Memory B cell (primary cell): ENCODE measurements around the gene DNAJB2.
"Not testable (repeated sequence)": the region's sequence is repeated elsewhere in the genome, so short reads cannot be mapped to it uniquely, and the experiment has no call there.

Experiments used
- ATAC-seq: fragments of 150-1000 bp; cut with Tn5 transposase; 2 replicates; pipeline ENCODE4 v1.10.0; 2021; ENCODE audit warnings: low read depth, mild to moderate bottlenecking, moderate library complexity
- DNase-seq, 2 donors: peaks; one replicate each; pipeline ENCODE4 v3.0.0; 2022; ENCODE audit warnings: low spot score in 2 of 2
- H3K27ac Mint-ChIP-seq: one replicate; pipeline ENCODE4 v1.8.0; 2022; ENCODE audit warnings: mild to moderate bottlenecking, moderate library complexity, mixed read lengths
- H3K27me3 Mint-ChIP-seq: one replicate; pipeline ENCODE4 v1.8.0; 2022; ENCODE audit warnings: mixed read lengths
- H3K36me3 Mint-ChIP-seq: one replicate; pipeline ENCODE4 v1.8.0; 2022; ENCODE audit warnings: mild to moderate bottlenecking, mixed read lengths
- H3K4me1 Mint-ChIP-seq: one replicate; pipeline ENCODE4 v1.8.0; 2022; ENCODE audit warnings: mixed read lengths
- H3K4me3 Mint-ChIP-seq: one replicate; pipeline ENCODE4 v1.8.0; 2022; ENCODE audit warnings: mild to moderate bottlenecking, moderate library complexity, mixed read lengths
- H3K9me3 Mint-ChIP-seq: one replicate; pipeline ENCODE4 v1.8.0; 2022; ENCODE audit warnings: mixed read lengths

DNAJB2 gene

GRCh38 chr2:219251656-219252055 is 27.5 kb upstream of the DNAJB2 start:
- peaks cover 22% of the 10 kb centered on the region for H3K36me3 Mint-ChIP-seq
- H3K4me3 Mint-ChIP-seq: peak overlapping the region; percentile 82
- no peak for DNase-seq

GRCh38 chr2:219252084-219252483 is 27.1 kb upstream of the DNAJB2 start:
- Mint-ChIP-seq H3K36me3 (peaks cover 22% of the 10 kb centered on the region), H3K4me1 (peaks cover 56% of the 10 kb centered on the region), H3K9me3 (no peaks in the 10 kb centered on the region), H3K4me3 (peak overlapping the region; percentile 82), H3K27ac (peak overlapping the region; percentile 91), H3K27me3 (no peaks in the 10 kb centered on the region)
- ATAC-seq (no peak), DNase-seq (no peak)

More at GRCh38 chr2:219251656-219252055, 27.5 kb upstream of the DNAJB2 start:
- no peaks in the 10 kb centered on the region for H3K9me3 Mint-ChIP-seq
- no peaks in the 10 kb centered on the region for H3K27me3 Mint-ChIP-seq
- ATAC-seq: no peak
- H3K27ac Mint-ChIP-seq: no peak overlapping the region
- peaks cover 60% of the 10 kb centered on the region for H3K4me1 Mint-ChIP-seq

GRCh38 chr2:219252570-219252899 is 26.6 kb upstream of the DNAJB2 start:
- Mint-ChIP-seq H3K9me3 (no peaks in the 10 kb centered on the region), H3K27ac (peak overlapping the region; percentile 91), H3K4me3 (peak overlapping the region; percentile 82), H3K27me3 (no peaks in the 10 kb centered on the region), H3K36me3 (peaks cover 22% of the 10 kb centered on the region), H3K4me1 (peaks cover 51% of the 10 kb centered on the region)
- ATAC-seq (no peak), DNase-seq (no peak)

GRCh38 chr2:219252900-219253752 is 26.0 kb upstream of the DNAJB2 start, which contains the start of gene TUBA4B:
Gene TUBA4B (plus strand): TSS chr2:219253243. CDS start chr2:219253408, 165 bp downstream.
- peaks cover 45% of the 10 kb centered on the region for H3K4me1 Mint-ChIP-seq
- peaks cover 19% of the 10 kb centered on the region for H3K36me3 Mint-ChIP-seq
- H3K27ac Mint-ChIP-seq: peak within 1 kb of the TSS; percentile 91
- peak within 1 kb of the TSS; percentile 82 for H3K4me3 Mint-ChIP-seq
- H3K9me3 Mint-ChIP-seq: no peaks in the 10 kb centered on the region
- DNase-seq (peak in 1 of 2 donors; percentile 35), ATAC-seq (peak; percentile 28)
- H3K27me3 Mint-ChIP-seq: no peaks in the 10 kb centered on the region

GRCh38 chr2:219253753-219254589 is 25.2 kb upstream of the DNAJB2 start, which contains the start of gene TUBA4A:
Gene TUBA4A (minus strand): TSS chr2:219253918. CDS start chr2:219253858, 60 bp downstream.
- peak; percentile 89 to 91 for DNase-seq
- peaks cover 41% of the 10 kb centered on the region for H3K4me1 Mint-ChIP-seq

GRCh38 chr2:219254590-219255201 is 24.5 kb upstream of the DNAJB2 start:
- H3K9me3 Mint-ChIP-seq: no peaks in the 10 kb centered on the region
- peaks cover 19% of the 10 kb centered on the region for H3K36me3 Mint-ChIP-seq
- peaks cover 34% of the 10 kb centered on the region for H3K4me1 Mint-ChIP-seq
- no peaks in the 10 kb centered on the region for H3K27me3 Mint-ChIP-seq
- DNase-seq (peak in 1 of 2 donors; percentile 54), ATAC-seq (peak; percentile 45)
- peak overlapping the region; percentile 91 for H3K27ac Mint-ChIP-seq
- H3K4me3 Mint-ChIP-seq: peak overlapping the region; percentile 82

More at GRCh38 chr2:219253753-219254589, 25.2 kb upstream of the DNAJB2 start, which contains the start of gene TUBA4A:
- H3K36me3 Mint-ChIP-seq: peaks cover 18% of the 10 kb centered on the region
- peak within 1 kb of the TSS; percentile 91 for H3K27ac Mint-ChIP-seq
- ATAC-seq: peak; percentile 78
- no peaks in the 10 kb centered on the region for H3K9me3 Mint-ChIP-seq
- H3K4me3 Mint-ChIP-seq: peak within 1 kb of the TSS; percentile 82
- H3K27me3 Mint-ChIP-seq: no peaks in the 10 kb centered on the region

GRCh38 chr2:219258942-219259341 is 20.2 kb upstream of the DNAJB2 start:
- H3K9me3 Mint-ChIP-seq, DNase-seq, H3K4me3 Mint-ChIP-seq, ATAC-seq, H3K27ac Mint-ChIP-seq, H3K27me3 Mint-ChIP-seq: not testable (repeated sequence)
- Mint-ChIP-seq H3K4me1 (peaks cover 10% of the 10 kb centered on the region), H3K36me3 (peaks cover 11% of the 10 kb centered on the region)

GRCh38 chr2:219261024-219261855 is 17.9 kb upstream of the DNAJB2 start:
- Mint-ChIP-seq H3K9me3 (no peaks in the 10 kb centered on the region), H3K27me3 (no peaks in the 10 kb centered on the region), H3K4me3 (no peak overlapping the region), H3K4me1 (peaks cover 4% of the 10 kb centered on the region), H3K27ac (no peak overlapping the region), H3K36me3 (peaks cover 11% of the 10 kb centered on the region)
- DNase-seq (no peak), ATAC-seq (no peak)

GRCh38 chr2:219266232-219266631 is 12.9 kb upstream of the DNAJB2 start:
- no peak for ATAC-seq
- Mint-ChIP-seq H3K9me3 (no peaks in the 10 kb centered on the region), H3K27ac (no peak overlapping the region), H3K4me1 (peaks cover 16% of the 10 kb centered on the region), H3K27me3 (no peaks in the 10 kb centered on the region), H3K36me3 (peaks cover 7% of the 10 kb centered on the region), H3K4me3 (no peak overlapping the region)
- DNase-seq: no peak

GRCh38 chr2:219266886-219267285 is 12.3 kb upstream of the DNAJB2 start:
- DNase-seq (no peak), ATAC-seq (no peak)
- H3K9me3 Mint-ChIP-seq: no peaks in the 10 kb centered on the region
- peaks cover 7% of the 10 kb centered on the region for H3K36me3 Mint-ChIP-seq
- H3K4me3 Mint-ChIP-seq: no peak overlapping the region
- H3K27me3 Mint-ChIP-seq: no peaks in the 10 kb centered on the region
- H3K4me1 Mint-ChIP-seq: peaks cover 16% of the 10 kb centered on the region
- H3K27ac Mint-ChIP-seq: no peak overlapping the region

GRCh38 chr2:219268294-219268693 is 10.9 kb upstream of the DNAJB2 start:
- no peak overlapping the region for H3K27ac Mint-ChIP-seq
- H3K4me3 Mint-ChIP-seq: no peak overlapping the region
- no peaks in the 10 kb centered on the region for H3K9me3 Mint-ChIP-seq
- no peak for ATAC-seq
- no peaks in the 10 kb centered on the region for H3K27me3 Mint-ChIP-seq
- no peak for DNase-seq
- peaks cover 20% of the 10 kb centered on the region for H3K4me1 Mint-ChIP-seq
- peaks cover 7% of the 10 kb centered on the region for H3K36me3 Mint-ChIP-seq

- Mint-ChIP-seq H3K4me3 (no peak overlapping the region), H3K4me1 (peaks cover 22% of the 10 kb centered on the region), H3K27me3 (no peaks in the 10 kb centered on the region), H3K9me3 (no peaks in the 10 kb centered on the region), H3K36me3 (peaks cover 7% of the 10 kb centered on the region), H3K27ac (no peak overlapping the region)
- DNase-seq (no peak), ATAC-seq (no peak)
Observed at GRCh38 chr2:219269362-219270054, 9.7 kb upstream of the DNAJB2 start.

- peaks cover 11% of the 10 kb centered on the region for H3K36me3 Mint-ChIP-seq
- ATAC-seq: no peak
Observed at GRCh38 chr2:219270055-219270372, 9.2 kb upstream of the DNAJB2 start.

More at GRCh38 chr2:219270055-219270372, 9.2 kb upstream of the DNAJB2 start:
- Mint-ChIP-seq H3K27ac (no peak overlapping the region), H3K27me3 (no peaks in the 10 kb centered on the region), H3K4me3 (no peak overlapping the region), H3K9me3 (no peaks in the 10 kb centered on the region), H3K4me1 (peaks cover 24% of the 10 kb centered on the region)
- no peak for DNase-seq
